ENCODE data around the gene SREBF1. TPM values are rescaled to one million over a fixed set of nuclear protein-coding genes. Genes with fewer than 3 reads are reported as not detected.
A peak's percentile ranks its signal among the peaks of the same experiment; 100 is the strongest.

SREBF1 gene
- total and polyA plus RNA-seq, 2 of the 4 experiments (the other 2 are of a cell fraction): 3.4 to 20.4 TPM

DNA sequence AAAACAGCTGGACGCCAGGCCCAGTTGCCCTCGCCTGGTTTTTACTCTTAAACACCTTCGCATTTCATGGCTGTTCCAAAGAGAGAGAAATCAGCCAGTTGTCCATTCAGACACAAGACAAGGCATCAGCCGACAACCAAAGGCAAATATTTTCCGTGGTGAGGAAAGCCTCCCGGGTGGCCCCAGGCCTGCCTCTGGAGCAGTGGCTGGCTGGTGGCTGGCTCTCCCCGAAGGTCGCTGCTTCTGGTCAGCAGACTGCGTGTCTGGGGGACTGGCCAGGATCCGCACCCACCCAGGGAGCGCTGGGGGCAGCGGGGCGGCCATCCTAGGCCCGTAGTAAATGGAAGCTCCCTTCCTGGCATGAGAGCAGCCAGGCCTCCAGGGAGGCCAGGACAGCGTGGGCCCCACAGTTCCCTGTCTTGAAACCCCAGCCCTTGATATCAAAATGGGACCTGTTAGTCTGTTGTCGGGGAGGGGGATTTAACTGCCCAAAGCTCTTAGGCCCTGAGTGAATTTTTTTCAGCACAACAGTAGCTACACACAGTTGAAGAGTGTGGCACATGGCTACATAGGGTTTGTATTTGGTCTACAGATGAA, 57.7 kb downstream of the SREBF1 start:
- peak overlapping the region; percentile 4; the same call in 1 of the 2 replicates for H3K27ac ChIP-seq (ENCODE audit: insufficient read depth, low read length)
- H4K91ac ChIP-seq (ENCODE audit: insufficient read depth, low read depth, low read length): no peak overlapping the region
- CTCF ChIA-PET: no interaction called here
- no peak overlapping the region for H3K9ac ChIP-seq (ENCODE audit: low read depth, low read length)
- H2AK5ac ChIP-seq (ENCODE audit: low read depth, low read length): no peak overlapping the region
- H4K5ac ChIP-seq (ENCODE audit: low read depth, low read length): no peak overlapping the region
- H2AFZ ChIP-seq (replicated peaks; ENCODE audit: low read length, poor library complexity): no peak overlapping the region
- H3K4me3 ChIP-seq (ENCODE audit: insufficient read depth, low read depth, low read length): no peak overlapping the region
- POLR2A ChIA-PET (ENCODE audit: unreplicated experiment): no interaction called here
- H3K9me1 ChIP-seq (ENCODE audit: insufficient read depth, low read length): no peaks in the 10 kb centered on the region; the same call in 1 of the 2 replicates
- no peak overlapping the region for H3K14ac ChIP-seq (replicated peaks; ENCODE audit: low read depth, low read length)
- H3K79me1 ChIP-seq (ENCODE audit: low read depth in 1 of 2, low read length in 2 of 2): peaks cover 19 to 85% of the 10 kb centered on the region in 2 experiments
- no TSS peak for BruUV-seq (replicated peaks)
- H3K4me2 ChIP-seq (ENCODE audit: low read depth, low read length): no peak overlapping the region
- H3K56ac ChIP-seq (ENCODE audit: extremely low read depth, insufficient read depth, low read length): no peak overlapping the region
- intact Hi-C loops (cut with micrococcal nuclease) (no loop called here), dilution Hi-C loops (cut with HindIII; ENCODE audit: low sequenced_read_pairs, unreplicated experiment) (no loop called here), in situ Hi-C loops (cut with MboI; ENCODE audit: low sequenced_read_pairs) (no loop called here)
- H3K36me3 ChIP-seq (ENCODE audit: control insufficient read depth, insufficient read depth, low read length): peaks cover 2% of the 10 kb centered on the region; the same call in 1 of the 2 replicates
- no peak for DNase-seq
- H3K4ac ChIP-seq (ENCODE audit: low read depth, low read length): no peak overlapping the region
- H2BK5ac ChIP-seq (ENCODE audit: low read depth, low read length, poor library complexity, severe bottlenecking): no peak overlapping the region
- no peak overlapping the region for H3K18ac ChIP-seq (ENCODE audit: low read depth, low read length)
- no peaks in the 10 kb centered on the region for H3K27me3 ChIP-seq (ENCODE audit: control insufficient read depth, insufficient read depth, low read length)
- H3K23ac ChIP-seq (ENCODE audit: low read depth, low read length): 0 out of 2 replicates have a peak overlapping the region, but pooled peaks have one; percentile 7
- H2AK9ac ChIP-seq (replicated peaks; ENCODE audit: low read depth, low read length, poor library complexity): peak overlapping the region; percentile 25
- ATAC-seq (ENCODE audit: low read depth): no peak
- TF ChIP-seq FOS (IDR thresholded peaks at IDR 0.05; ENCODE audit: low read depth, low read length): no peak
- TF ChIP-seq RAD21 (IDR thresholded peaks at IDR 0.05; ENCODE audit: low read length): no peak
- TF ChIP-seq CTCF (conservative IDR thresholded peaks at IDR 0.05; ENCODE audit: low read depth, low read length): no peak
- TF ChIP-seq MAFK (IDR thresholded peaks at IDR 0.05; ENCODE audit: low read depth, low read length): no peak
- TF ChIP-seq CEBPB (IDR thresholded peaks at IDR 0.05; ENCODE audit: low read depth, low read length): no peak
- TF ChIP-seq NFE2L2 (IDR thresholded peaks at IDR 0.05; ENCODE audit: low read depth, low read length): no peak
- no peak for TF ChIP-seq CHD1 (IDR thresholded peaks at IDR 0.05; ENCODE audit: low read depth, low read length)
- TF ChIP-seq ELK1 (IDR thresholded peaks at IDR 0.05; ENCODE audit: borderline replicate concordance, low read depth, low read length): no peak
- no peak for TF ChIP-seq RFX5 (IDR thresholded peaks at IDR 0.05; ENCODE audit: low read depth, low read length)
- TF ChIP-seq MAZ (IDR thresholded peaks at IDR 0.05; ENCODE audit: borderline replicate concordance, low read depth, low read length): no peak
- no peak for TF ChIP-seq POLR2A (IDR thresholded peaks at IDR 0.05; ENCODE audit: low read depth, low read length)
- TF ChIP-seq USF2 (IDR thresholded peaks at IDR 0.05; ENCODE audit: low read depth, low read length): no peak
- TF ChIP-seq BHLHE40 (IDR thresholded peaks at IDR 0.05; ENCODE audit: low read depth, low read length): no peak
- no peak for TF ChIP-seq SMC3 (IDR thresholded peaks at IDR 0.05; ENCODE audit: low read depth, low read length)
- TF ChIP-seq RCOR1 (IDR thresholded peaks at IDR 0.05; ENCODE audit: insufficient replicate concordance, low read length): no peak
- TF ChIP-seq MXI1 (IDR thresholded peaks at IDR 0.05; ENCODE audit: borderline replicate concordance, low read depth, low read length): no peak
- H4K8ac ChIP-seq (ENCODE audit: low read depth in 2 of 2, low read length in 2 of 2): no peak overlapping the region
- H2BK120ac ChIP-seq (ENCODE audit: low read depth, low read length): no peak overlapping the region
- H4K20me1 ChIP-seq (ENCODE audit: insufficient read depth, low read length): peaks cover 93% of the 10 kb centered on the region
- H3K4me1 ChIP-seq (ENCODE audit: control insufficient read depth, insufficient read depth, low read length): peaks cover 38% of the 10 kb centered on the region
- H2BK15ac ChIP-seq (ENCODE audit: low read depth, low read length): no peak overlapping the region
- H3K9me3 ChIP-seq (ENCODE audit: control insufficient read depth, insufficient read depth, low read length): no peaks in the 10 kb centered on the region
- WGBS, 2 experiments (ENCODE audit: extremely low coverage in 2 of 2, insufficient read length in 1 of 2): 12% methylated on average over 3 of the region's 16 CpGs; no CpG with 5 or more reads in 1 of the 2 experiments
- no peak overlapping the region for H2BK20ac ChIP-seq (ENCODE audit: low read depth, low read length)

All from IMR-90 (cell line).